Duodenal mucosa (tissue), 2 donors: Measurements from ENCODE around the gene LTBP4.

Experiments
- H3K27ac ChIP-seq: one replicate; pipeline ENCODE4 v1.7.0; 2013; ENCODE audit warnings: low read depth, low read length
- H3K27me3 ChIP-seq, 2 donors: one replicate each; pipeline ENCODE4 v1.7.0; 2013; ENCODE audit warnings: low read length in 2 of 2, control low read depth in 1 of 2; ENCODE audit not compliant: insufficient read depth in 2 of 2, control insufficient read depth in 1 of 2
- H3K36me3 ChIP-seq, 2 donors: one replicate each; pipeline ENCODE4 v1.7.0; 2013; ENCODE audit warnings: low read length in 2 of 2, control low read depth in 1 of 2; ENCODE audit not compliant: insufficient read depth in 2 of 2, control insufficient read depth in 1 of 2
- H3K4me1 ChIP-seq, 2 donors: one replicate each; pipeline ENCODE4 v1.7.0; 2013; ENCODE audit warnings: low read length in 2 of 2, control low read depth in 1 of 2; ENCODE audit not compliant: insufficient read depth in 2 of 2, control insufficient read depth in 1 of 2
- H3K4me3 ChIP-seq, 2 donors: one replicate each; pipeline ENCODE4 v1.7.0; 2013; ENCODE audit warnings: low read length in 2 of 2, low read depth in 1 of 2
- H3K9ac ChIP-seq, 2 donors: one replicate each; pipeline ENCODE4 v1.7.0; 2013; ENCODE audit warnings: low read length in 2 of 2, low read depth in 1 of 2
- H3K9me3 ChIP-seq, 2 donors: one replicate each; pipeline ENCODE4 v1.7.0; 2013; ENCODE audit warnings: low read length in 2 of 2, control low read depth in 1 of 2; ENCODE audit not compliant: control insufficient read depth in 1 of 2

LTBP4 gene

GRCh38 chr19:40611900-40612698 lies 10.9 kb downstream of the LTBP4 start:
- H3K4me1 ChIP-seq = peaks cover 42 to 44% of the 10 kb centered on the region in 2 donors
- no peak overlapping the region for H3K27ac ChIP-seq
- no peak overlapping the region for H3K9ac ChIP-seq

GRCh38 chr19:40612831-40613689 lies 11.9 kb downstream of the LTBP4 start:
- H3K36me3 ChIP-seq = peaks cover 5% of the 10 kb centered on the region in 2 donors
- H3K4me3 ChIP-seq = peak overlapping the region; percentile 79 to 81
- peak overlapping the region; percentile 94 for H3K27ac ChIP-seq
- peak overlapping the region; percentile 54 to 92 for H3K9ac ChIP-seq
- no peaks in the 10 kb centered on the region for H3K9me3 ChIP-seq
- H3K4me1 ChIP-seq = peaks cover 33 to 34% of the 10 kb centered on the region in 2 donors
- H3K27me3 ChIP-seq = no peaks in the 10 kb centered on the region

More at GRCh38 chr19:40611900-40612698, 10.9 kb downstream of the LTBP4 start:
- Histone ChIP-seq H3K27me3 (no peaks in the 10 kb centered on the region), H3K4me3 (no peak overlapping the region), H3K9me3 (no peaks in the 10 kb centered on the region), H3K36me3 (peaks cover 4% of the 10 kb centered on the region in 2 donors)

GRCh38 chr19:40613690-40614621 lies 12.8 kb downstream of the LTBP4 start:
- peak overlapping the region; percentile 79 to 81 for H3K4me3 ChIP-seq
- H3K27ac ChIP-seq = peak overlapping the region; percentile 94
- H3K36me3 ChIP-seq = peaks cover 5 to 6% of the 10 kb centered on the region in 2 donors
- no peaks in the 10 kb centered on the region for H3K9me3 ChIP-seq
- H3K9ac ChIP-seq = peak overlapping the region; percentile 92 to 93
- H3K4me1 ChIP-seq = peaks cover 28 to 29% of the 10 kb centered on the region in 2 donors
- no peaks in the 10 kb centered on the region for H3K27me3 ChIP-seq

- Histone ChIP-seq H3K4me1 (peaks cover 22 to 29% of the 10 kb centered on the region in 2 donors), H3K9me3 (no peaks in the 10 kb centered on the region), H3K36me3 (peaks cover 14 to 15% of the 10 kb centered on the region in 2 donors), H3K4me3 (peak overlapping the region; percentile 79 to 81), H3K27ac (peak overlapping the region; percentile 94), H3K27me3 (no peaks in the 10 kb centered on the region), H3K9ac (peak overlapping the region; percentile 92 to 93)
Observed at GRCh38 chr19:40614622-40615411, 13.6 kb downstream of the LTBP4 start.

GRCh38 chr19:40616178-40616577 lies 15.0 kb downstream of the LTBP4 start:
- Histone ChIP-seq H3K4me1 (peaks cover 11 to 16% of the 10 kb centered on the region in 2 donors), H3K9ac (no peak overlapping the region), H3K36me3 (peaks cover 17 to 20% of the 10 kb centered on the region in 2 donors), H3K4me3 (no peak overlapping the region), H3K9me3 (no peaks in the 10 kb centered on the region), H3K27me3 (no peaks in the 10 kb centered on the region), H3K27ac (no peak overlapping the region)

GRCh38 chr19:40616941-40617340 lies 15.8 kb downstream of the LTBP4 start:
- Histone ChIP-seq H3K27ac (no peak overlapping the region), H3K4me1 (peaks cover 11 to 16% of the 10 kb centered on the region in 2 donors), H3K9ac (no peak overlapping the region), H3K4me3 (no peak overlapping the region), H3K36me3 (peaks cover 21 to 26% of the 10 kb centered on the region in 2 donors), H3K27me3 (no peaks in the 10 kb centered on the region), H3K9me3 (no peaks in the 10 kb centered on the region)

GRCh38 chr19:40617961-40618360 lies 16.8 kb downstream of the LTBP4 start:
- Histone ChIP-seq H3K36me3 (peaks cover 21 to 36% of the 10 kb centered on the region in 2 donors), H3K9ac (no peak overlapping the region), H3K27me3 (no peaks in the 10 kb centered on the region), H3K4me3 (no peak overlapping the region), H3K4me1 (peaks cover 11 to 16% of the 10 kb centered on the region in 2 donors), H3K27ac (no peak overlapping the region), H3K9me3 (no peaks in the 10 kb centered on the region)

- no peak overlapping the region for H3K27ac ChIP-seq
Observed at GRCh38 chr19:40619333-40620160, 18.4 kb downstream of the LTBP4 start.

More at GRCh38 chr19:40619333-40620160, 18.4 kb downstream of the LTBP4 start:
- no peak overlapping the region for H3K4me3 ChIP-seq
- H3K36me3 ChIP-seq = peaks cover 25 to 49% of the 10 kb centered on the region in 2 donors
- H3K27me3 ChIP-seq = no peaks in the 10 kb centered on the region
- peaks cover 7 to 14% of the 10 kb centered on the region in 2 donors for H3K4me1 ChIP-seq
- H3K9me3 ChIP-seq = no peaks in the 10 kb centered on the region
- H3K9ac ChIP-seq = no peak overlapping the region
